Measurements from ENCODE around the gene FAM237B. TPM values are rescaled to one million over a fixed set of nuclear protein-coding genes. Genes with fewer than 3 reads are reported as not detected.
A peak's percentile ranks its signal among the peaks of the same experiment; 100 is the strongest.

FAM237B gene
- total and polyA plus RNA-seq, 8 donors = 0.11 to 0.31 (median 0.20) TPM; not detected in 2

- Histone ChIP-seq H3K4me3 (no peak overlapping the region), H3K27ac (peak overlapping the region; percentile 35 to 57), H3K36me3 (no peaks in the 10 kb centered on the region), H3K4me1 (no peaks in the 10 kb centered on the region), H3K9me3 (no peaks in the 10 kb centered on the region), H3K27me3 (no peaks in the 10 kb centered on the region)
- intact Hi-C loops (cut with DNase I) = no loop called here
- TF ChIP-seq, protein P1, sequence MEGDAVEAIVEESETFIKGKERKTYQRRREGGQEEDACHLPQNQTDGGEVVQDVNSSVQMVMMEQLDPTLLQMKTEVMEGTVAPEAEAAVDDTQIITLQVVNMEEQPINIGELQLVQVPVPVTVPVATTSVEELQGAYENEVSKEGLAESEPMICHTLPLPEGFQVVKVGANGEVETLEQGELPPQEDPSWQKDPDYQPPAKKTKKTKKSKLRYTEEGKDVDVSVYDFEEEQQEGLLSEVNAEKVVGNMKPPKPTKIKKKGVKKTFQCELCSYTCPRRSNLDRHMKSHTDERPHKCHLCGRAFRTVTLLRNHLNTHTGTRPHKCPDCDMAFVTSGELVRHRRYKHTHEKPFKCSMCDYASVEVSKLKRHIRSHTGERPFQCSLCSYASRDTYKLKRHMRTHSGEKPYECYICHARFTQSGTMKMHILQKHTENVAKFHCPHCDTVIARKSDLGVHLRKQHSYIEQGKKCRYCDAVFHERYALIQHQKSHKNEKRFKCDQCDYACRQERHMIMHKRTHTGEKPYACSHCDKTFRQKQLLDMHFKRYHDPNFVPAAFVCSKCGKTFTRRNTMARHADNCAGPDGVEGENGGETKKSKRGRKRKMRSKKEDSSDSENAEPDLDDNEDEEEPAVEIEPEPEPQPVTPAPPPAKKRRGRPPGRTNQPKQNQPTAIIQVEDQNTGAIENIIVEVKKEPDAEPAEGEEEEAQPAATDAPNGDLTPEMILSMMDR (IDR thresholded peaks at IDR 0.05) = no peak
- DNase-seq = no peak
- no peak for ATAC-seq
These were observed 53.7 kb downstream of the FAM237B start for GRCh38 chr7:90267263-90267858.

GRCh38 chr7:90266808-90267207 is 54.3 kb downstream of the FAM237B start:
- no peaks in the 10 kb centered on the region for H3K9me3 ChIP-seq
- no peaks in the 10 kb centered on the region for H3K36me3 ChIP-seq
- DNase-seq (peak in 1 of 4 donors; percentile 15), ATAC-seq (peak; percentile 44)
- TF ChIP-seq, protein P1 (IDR thresholded peaks at IDR 0.05) = no peak
- H3K4me1 ChIP-seq = no peaks in the 10 kb centered on the region
- intact Hi-C loops (cut with DNase I) = no loop called here
- no peaks in the 10 kb centered on the region for H3K27me3 ChIP-seq
- peak overlapping the region; percentile 35 to 57 for H3K27ac ChIP-seq
- no peak overlapping the region for H3K4me3 ChIP-seq

Other genes starting within 250 kb of the FAM237B start
- 10 to 100 TPM; 17.5 to 23.6 TPM for gene STEAP1, start 166.8 kb downstream of the FAM237B start, total RNA-seq
- 1 to 10 TPM; 1.4 to 2.4 (median 1.9) TPM for gene STEAP1, start 166.8 kb downstream of the FAM237B start, polyA plus RNA-seq (ENCODE audit: insufficient read length in 6 of 6)
- 10 to 100 TPM; 22.9 to 24.6 TPM for gene STEAP2, start 109.6 kb downstream of the FAM237B start, total RNA-seq
- gene STEAP2, start 109.6 kb downstream of the FAM237B start, polyA plus RNA-seq (ENCODE audit: insufficient read length in 6 of 6) = 10 to 100 TPM in 1 of 6 donors, 1 to 10 TPM in 5; 5.8 to 11.2 (median 6.5) TPM
- gene CFAP69, start 76.1 kb downstream of the FAM237B start, total RNA-seq = 1 to 10 TPM; 4.5 to 5.0 TPM
- 10 to 100 TPM in 5 of 6 donors, 1 to 10 TPM in 1; 7.7 to 14.0 (median 12.4) TPM for gene CFAP69, start 76.1 kb downstream of the FAM237B start, polyA plus RNA-seq (ENCODE audit: insufficient read length in 6 of 6)
- 10 to 100 TPM; 15.5 to 23.7 TPM for gene GTPBP10, start 25.4 kb upstream of the FAM237B start, total RNA-seq
- gene GTPBP10, start 25.4 kb upstream of the FAM237B start, polyA plus RNA-seq (ENCODE audit: insufficient read length in 6 of 6) = 10 to 100 TPM; 23.3 to 26.5 (median 24.2) TPM
- 10 to 100 TPM; 37.9 to 48.7 TPM for gene CLDN12, start 82.2 kb upstream of the FAM237B start, total RNA-seq
- gene CLDN12, start 82.2 kb upstream of the FAM237B start, polyA plus RNA-seq (ENCODE audit: insufficient read length in 6 of 6) = 10 to 100 TPM; 39.4 to 51.0 (median 47.0) TPM
- not detected for gene PTTG1IP2, start 148.3 kb upstream of the FAM237B start, total RNA-seq
- gene PTTG1IP2, start 148.3 kb upstream of the FAM237B start, polyA plus RNA-seq (ENCODE audit: insufficient read length in 6 of 6) = not detected

Measured in left lung (tissue), 10 donors.